Esophagus (tissue), 2 donors: ENCODE data around the gene TTC27. TPM values are rescaled to one million over a fixed set of nuclear protein-coding genes. Genes with fewer than 3 reads are reported as not detected.
A peak's percentile ranks its signal among the peaks of the same experiment; 100 is the strongest.
"Not testable (repeated sequence)": the region's sequence is repeated elsewhere in the genome, so short reads cannot be mapped to it uniquely, and the experiment has no call there.

Experiments used
- H3K27ac ChIP-seq, 2 donors: one replicate each; pipeline ENCODE4 v1.5.1; 2013; ENCODE audit warnings: low read depth in 2 of 2, mild to moderate bottlenecking in 2 of 2, inconsistent platforms in 1 of 2, low read length in 1 of 2, moderate library complexity in 1 of 2
- H3K27me3 ChIP-seq, 2 donors: one replicate each; pipeline ENCODE4 v1.6.1; 2013; ENCODE audit warnings: low read length in 2 of 2, control low read depth in 1 of 2, mild to moderate bottlenecking in 1 of 2; ENCODE audit not compliant: insufficient read depth in 2 of 2, control insufficient read depth in 1 of 2
- H3K36me3 ChIP-seq, 2 donors: one replicate each; pipeline ENCODE4 v1.6.1; 2013; ENCODE audit warnings: low read length in 1 of 2; ENCODE audit not compliant: control insufficient read depth in 2 of 2, insufficient read depth in 2 of 2
- H3K4me1 ChIP-seq, 2 donors: one replicate each; pipeline ENCODE4 v1.6.1; 2013; ENCODE audit warnings: low read length in 1 of 2; ENCODE audit not compliant: control insufficient read depth in 2 of 2, insufficient read depth in 2 of 2
- H3K4me3 ChIP-seq, 2 donors: one replicate each; pipeline ENCODE4 v1.5.1; 2013; ENCODE audit warnings: low read length in 2 of 2, mild to moderate bottlenecking in 2 of 2, low read depth in 1 of 2, moderate library complexity in 1 of 2
- H3K9me3 ChIP-seq, 2 donors: one replicate each; pipeline ENCODE4 v1.6.1; 2013; ENCODE audit warnings: mild to moderate bottlenecking in 2 of 2, low read depth in 1 of 2, low read length in 1 of 2, moderate library complexity in 1 of 2; ENCODE audit not compliant: control insufficient read depth in 2 of 2, insufficient read depth in 1 of 2
- WGBS, 2 donors: extraction: QIAGEN DNeasy Blood & Tissue Kit; methylation state at CpG; one replicate each; pipeline ENCODE4 v1.1.7; 2013; 5-methylcytosine and 5-hydroxymethylcytosine counted together
- polyA plus RNA-seq, 2 donors: library from polyadenylated mRNA; stranded (reverse); fragments of 200-250 nt; gene quantifications; one replicate each; pipeline ENCODE4 v1.2.3, GENCODE V29; 2013
- donor health status: healthy with polysubstance abuse.
- donor health status: Bipolar disorder and iron deficiency.

Gene TTC27
- polyA plus RNA-seq, 2 donors: 3.7 to 9.8 TPM

GRCh38 chr2:32624812-32625211, 3.0 kb upstream of the TTC27 start:
- peaks cover 0 to 4% of the 10 kb centered on the region in 2 donors for H3K36me3 ChIP-seq
- no peaks in the 10 kb centered on the region for H3K4me1 ChIP-seq
- no peaks in the 10 kb centered on the region for H3K27me3 ChIP-seq
- no peak overlapping the region for H3K27ac ChIP-seq
- 78 to 80% methylated on average over 3 of the region's 3 CpGs for WGBS, 2 donors
- H3K4me3 ChIP-seq: no peak overlapping the region
- no peaks in the 10 kb centered on the region for H3K9me3 ChIP-seq

- H3K4me3 ChIP-seq: no peak overlapping the region
- peaks cover 0 to 4% of the 10 kb centered on the region in 2 donors for H3K36me3 ChIP-seq
- 70 to 78% methylated on average over 13 of the region's 13 CpGs for WGBS, 2 donors
- H3K27ac ChIP-seq: no peak overlapping the region
- no peaks in the 10 kb centered on the region for H3K9me3 ChIP-seq
- no peaks in the 10 kb centered on the region for H3K27me3 ChIP-seq
- no peaks in the 10 kb centered on the region for H3K4me1 ChIP-seq
These were observed 1.1 kb upstream of the TTC27 start for GRCh38 chr2:32626639-32627221.

DNA sequence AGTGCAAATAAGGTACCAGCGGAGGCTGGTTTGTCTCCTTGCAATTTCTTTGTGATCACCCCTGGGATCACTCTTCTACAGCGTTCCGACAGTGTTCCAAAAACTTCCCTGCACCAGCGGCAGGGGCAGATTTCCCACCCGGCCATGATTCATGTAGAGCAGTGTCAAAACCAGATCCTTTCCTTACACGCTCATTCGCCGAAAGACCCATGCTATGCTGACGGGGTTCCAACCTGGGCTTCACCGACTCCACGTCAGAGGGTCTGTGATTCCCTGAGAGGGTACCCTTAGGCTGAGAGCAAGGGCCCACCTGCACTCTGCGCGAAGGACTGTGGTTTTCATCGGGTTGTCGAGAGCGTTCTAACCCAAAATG, 423 bp upstream of the TTC27 start:
- Histone ChIP-seq H3K36me3 (peaks cover 0 to 2% of the 10 kb centered on the region in 2 donors), H3K27me3 (no peaks in the 10 kb centered on the region), H3K4me1 (no peaks in the 10 kb centered on the region), H3K9me3 (no peaks in the 10 kb centered on the region), H3K4me3 (peak overlapping the region; percentile 61 to 99), H3K27ac (peak overlapping the region; percentile 75 to 80)
- WGBS, 2 donors: 1 to 2% methylated on average over 16 of the region's 16 CpGs

- H3K27me3 ChIP-seq: no peaks in the 10 kb centered on the region
- H3K27ac ChIP-seq: no peak overlapping the region
- WGBS, 2 donors: 80 to 83% methylated on average over 5 of the region's 5 CpGs
- no peak overlapping the region for H3K4me3 ChIP-seq
- no peaks in the 10 kb centered on the region for H3K9me3 ChIP-seq
- peaks cover 0 to 5% of the 10 kb centered on the region in 2 donors for H3K36me3 ChIP-seq
- no peaks in the 10 kb centered on the region for H3K4me1 ChIP-seq
These were observed 4.2 kb downstream of the TTC27 start for GRCh38 chr2:32632089-32632488.

DNA sequence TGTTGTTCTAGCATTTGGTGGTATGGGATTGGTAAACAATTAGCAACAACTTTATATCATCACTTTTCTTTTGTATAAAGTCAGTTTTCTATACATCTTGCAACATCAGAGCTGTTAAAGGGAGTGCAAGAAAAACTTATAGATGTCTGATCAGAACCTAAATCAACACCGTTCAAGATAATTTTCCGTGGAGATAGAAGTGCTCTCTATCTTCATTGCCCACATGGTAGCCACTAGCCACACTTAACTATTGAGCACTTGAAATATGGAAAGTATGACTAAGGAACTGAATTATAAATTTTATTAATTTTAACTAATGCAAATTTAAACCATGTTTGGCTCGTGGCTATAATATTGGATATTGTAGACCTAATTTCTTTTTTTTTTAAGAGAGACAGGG, 5.2 kb downstream of the TTC27 start:
- Histone ChIP-seq H3K4me3 (no peak overlapping the region), H3K36me3 (peaks cover 0 to 5% of the 10 kb centered on the region in 2 donors), H3K4me1 (no peaks in the 10 kb centered on the region), H3K27ac (no peak overlapping the region), H3K9me3 (no peaks in the 10 kb centered on the region), H3K27me3 (no peaks in the 10 kb centered on the region)
- WGBS, 2 donors: 83 to 90% methylated on average over 3 of the region's 3 CpGs

GRCh38 chr2:32638548-32638947, 10.7 kb downstream of the TTC27 start:
- H3K27me3 ChIP-seq, H3K27ac ChIP-seq, H3K4me3 ChIP-seq, H3K9me3 ChIP-seq, H3K4me1 ChIP-seq, H3K36me3 ChIP-seq: not testable (repeated sequence)
- WGBS, 2 donors: 94 to 95% methylated on average over 5 of the region's 5 CpGs

DNA sequence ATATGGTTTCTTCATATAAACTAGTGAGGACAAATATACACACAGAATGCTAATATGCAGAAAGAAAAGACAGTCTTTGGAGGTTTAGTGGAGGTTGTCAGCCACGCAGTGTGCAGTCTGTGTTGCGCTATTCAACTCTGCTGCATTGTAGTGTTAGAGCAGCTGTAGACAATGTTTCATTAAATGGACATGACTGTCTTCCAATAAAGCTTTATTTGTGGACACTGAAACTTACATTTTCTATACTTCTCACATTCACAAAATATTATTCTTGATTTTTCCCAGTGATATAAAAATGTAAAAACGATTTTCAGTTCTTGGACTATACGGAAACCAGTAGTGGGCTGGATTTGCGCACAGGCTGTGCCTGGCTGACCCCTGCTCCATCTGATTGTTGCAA, 13.3 kb downstream of the TTC27 start:
- 95 to 97% methylated on average over 5 of the region's 5 CpGs for WGBS, 2 donors
- no peak overlapping the region for H3K4me3 ChIP-seq
- H3K9me3 ChIP-seq: no peaks in the 10 kb centered on the region
- no peaks in the 10 kb centered on the region for H3K4me1 ChIP-seq
- H3K27ac ChIP-seq: no peak overlapping the region
- peaks cover 0 to 2% of the 10 kb centered on the region in 2 donors for H3K36me3 ChIP-seq
- no peaks in the 10 kb centered on the region for H3K27me3 ChIP-seq

- no peak overlapping the region for H3K4me3 ChIP-seq
- no peaks in the 10 kb centered on the region for H3K36me3 ChIP-seq
- H3K27me3 ChIP-seq: no peaks in the 10 kb centered on the region
- no peaks in the 10 kb centered on the region for H3K4me1 ChIP-seq
- H3K27ac ChIP-seq: no peak overlapping the region
- H3K9me3 ChIP-seq: no peaks in the 10 kb centered on the region
- WGBS, 2 donors: 84 to 87% methylated on average over 5 of the region's 5 CpGs
These were observed 19.4 kb downstream of the TTC27 start for GRCh38 chr2:32647180-32647651.

DNA sequence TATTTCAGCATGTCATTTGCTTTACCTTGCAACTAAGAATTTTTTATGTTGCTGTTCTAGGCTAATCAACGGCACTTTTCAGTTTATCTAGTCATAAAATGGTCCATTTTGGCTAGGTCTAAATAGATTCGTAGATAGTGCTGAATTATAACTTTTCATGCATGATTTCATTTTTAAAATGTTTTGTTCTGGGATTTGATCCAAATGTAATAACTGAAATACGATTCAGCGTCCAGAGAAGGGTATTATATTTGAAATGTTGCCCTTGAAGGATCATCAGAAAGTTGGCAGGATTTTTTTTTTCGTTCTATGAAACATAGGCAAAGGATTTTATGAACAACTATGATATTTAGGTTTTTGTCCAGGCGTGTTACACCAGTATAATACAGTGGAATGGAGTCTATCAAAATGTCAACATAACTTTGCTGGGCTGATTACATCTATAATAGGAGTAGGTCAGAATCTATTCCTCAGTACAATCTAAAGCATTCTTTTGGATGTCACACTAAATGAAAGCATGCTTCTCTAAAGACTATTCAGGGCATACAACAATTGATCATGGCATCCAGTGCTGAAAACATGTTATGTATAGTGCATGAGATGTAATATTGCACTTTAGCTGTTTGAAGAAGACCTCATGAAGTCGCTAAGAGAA, 24.8 kb downstream of the TTC27 start:
- Histone ChIP-seq H3K9me3 (no peaks in the 10 kb centered on the region), H3K4me1 (no peaks in the 10 kb centered on the region), H3K36me3 (no peaks in the 10 kb centered on the region), H3K27ac (no peak overlapping the region), H3K27me3 (no peaks in the 10 kb centered on the region), H3K4me3 (no peak overlapping the region)
- WGBS, 2 donors: 35 to 54% methylated on average over 7 of the region's 7 CpGs

DNA sequence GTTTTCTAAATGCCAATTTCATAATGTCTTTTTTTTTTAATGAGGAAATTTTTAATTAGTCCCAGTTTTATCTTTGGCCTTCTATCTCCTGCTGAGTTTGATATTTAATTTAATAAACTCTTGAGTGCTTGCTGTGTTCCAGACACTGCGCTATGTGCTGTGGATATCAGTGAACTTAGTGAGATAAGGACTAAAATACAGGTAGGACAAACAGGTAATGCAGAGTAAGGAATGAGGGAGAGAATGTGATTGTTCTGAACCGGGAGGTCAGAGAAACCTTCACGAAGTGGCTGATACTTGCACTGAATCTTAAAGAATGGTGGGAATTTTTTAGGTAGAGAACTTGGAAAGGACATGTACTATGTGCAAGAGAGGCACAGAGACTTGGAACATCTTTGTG, 28.2 kb downstream of the TTC27 start:
- 86 to 92% methylated on average over 3 of the region's 3 CpGs for WGBS, 2 donors
- Histone ChIP-seq H3K27ac (no peak overlapping the region), H3K27me3 (no peaks in the 10 kb centered on the region), H3K4me1 (no peaks in the 10 kb centered on the region), H3K9me3 (no peaks in the 10 kb centered on the region), H3K36me3 (no peaks in the 10 kb centered on the region), H3K4me3 (no peak overlapping the region)
